Omental fat pad (tissue), 4 donors: ENCODE measurements around the gene FBXO38. TPM values are rescaled to one million over a fixed set of nuclear protein-coding genes. Genes with fewer than 3 reads are reported as not detected.

Source experiments
- ATAC-seq: fragments of 150-250 bp; one replicate; pipeline ENCODE4 v1.9.1; 2016; ENCODE audit warnings: mild to moderate bottlenecking, moderate library complexity; ENCODE audit not compliant: low FRiP score
- DNase-seq: peaks from one replicate; pipeline ENCODE4 v3.0.0-alpha.2; 2019; ENCODE audit warnings: low spot score
- CTCF ChIP-seq, 3 donors: fragments of 450-650 bp; IDR thresholded peaks; one replicate each; pipeline ENCODE4 v1.5.1; 2016 to 2017; ENCODE audit warnings: antibody characterized with exemption in 3 of 3, mild to moderate bottlenecking in 3 of 3, moderate library complexity in 2 of 3
- total RNA-seq, 4 donors: library from RNA; depleted of rRNA; stranded (reverse); fragments of >200 nt; gene quantifications; one replicate each; pipeline ENCODE4 v1.1.0, GENCODE V29; 2016

FBXO38 gene, protein sequence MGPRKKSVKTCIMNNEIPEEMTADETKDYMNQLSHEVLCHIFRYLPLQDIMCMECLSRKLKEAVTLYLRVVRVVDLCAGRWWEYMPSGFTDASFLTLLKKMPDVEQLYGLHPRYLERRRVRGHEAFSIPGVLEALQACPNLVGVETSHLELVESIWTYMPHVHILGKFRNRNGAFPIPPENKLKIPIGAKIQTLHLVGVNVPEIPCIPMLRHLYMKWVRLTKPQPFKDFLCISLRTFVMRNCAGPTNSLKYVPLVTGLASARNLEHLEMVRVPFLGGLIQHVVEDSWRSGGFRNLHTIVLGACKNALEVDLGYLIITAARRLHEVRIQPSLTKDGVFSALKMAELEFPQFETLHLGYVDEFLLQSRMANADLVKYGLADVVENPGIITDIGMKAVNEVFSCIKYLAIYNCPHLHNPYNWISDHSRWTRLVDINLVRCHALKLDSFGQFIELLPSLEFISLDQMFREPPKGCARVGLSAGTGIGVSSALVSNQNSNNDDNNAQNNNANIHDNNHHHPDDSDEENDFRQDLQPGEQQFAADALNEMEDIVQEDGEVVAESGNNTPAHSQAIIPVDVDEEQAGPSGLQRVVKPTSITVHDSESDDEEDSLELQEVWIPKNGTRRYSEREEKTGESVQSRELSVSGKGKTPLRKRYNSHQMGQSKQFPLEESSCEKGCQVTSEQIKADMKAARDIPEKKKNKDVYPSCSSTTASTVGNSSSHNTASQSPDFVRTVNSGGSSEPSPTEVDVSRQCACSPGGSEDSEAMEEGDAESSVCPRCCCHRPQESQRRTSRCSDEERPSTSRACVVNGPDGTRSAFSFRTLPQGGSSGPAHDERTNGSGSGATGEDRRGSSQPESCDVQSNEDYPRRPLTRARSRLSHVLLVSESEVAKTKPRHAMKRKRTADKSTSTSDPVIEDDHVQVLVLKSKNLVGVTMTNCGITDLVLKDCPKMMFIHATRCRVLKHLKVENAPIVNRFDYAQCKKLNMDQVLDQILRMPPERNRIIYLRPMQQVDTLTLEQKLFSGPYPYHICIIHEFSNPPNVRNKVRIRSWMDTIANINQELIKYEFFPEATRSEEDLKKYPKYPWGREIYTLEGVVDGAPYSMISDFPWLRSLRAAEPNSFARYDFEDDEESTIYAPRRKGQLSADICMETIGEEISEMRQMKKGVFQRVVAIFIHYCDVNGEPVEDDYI
- 10 to 100 TPM; 27.1 to 82.5 (median 53.6) TPM for total RNA-seq

GRCh38 chr5:148383564-148384379, at the start of gene FBXO38:
Gene FBXO38, plus strand, starts transcription at chr5:148383958. Its CDS starts 10,819 bp downstream, at chr5:148394777.
- DNase-seq: peak; percentile 86
- no peak for TF ChIP-seq CTCF (IDR thresholded peaks at IDR 0.05)
- ATAC-seq: peak; percentile 99

DNA sequence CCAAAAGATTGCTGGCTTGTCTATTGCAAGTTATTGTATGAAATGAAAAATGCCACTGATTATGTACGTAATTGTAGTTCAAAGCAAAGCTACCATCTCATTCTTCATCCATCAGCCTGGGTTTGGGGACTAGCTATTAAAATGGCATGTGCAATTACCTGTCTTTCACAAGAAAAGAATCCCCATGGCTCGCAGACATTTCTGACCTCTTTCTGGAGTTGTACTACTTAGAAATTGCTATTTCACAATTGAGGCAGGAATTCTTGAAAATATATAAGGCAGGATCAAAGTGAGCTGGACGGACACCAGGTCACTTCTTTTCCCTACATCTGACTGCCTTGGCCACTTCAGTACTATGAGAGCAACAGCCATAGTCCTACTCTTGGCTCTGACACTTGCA, 48.5 kb upstream of the FBXO38 start, which contains the start of gene SPINK9:
Gene SPINK9 (plus strand): TSS at position 301 of the 400 bp plus-strand sequence. CDS start 55 bp downstream, at position 356.
- ATAC-seq (no peak), DNase-seq (no peak)
- no peak for TF ChIP-seq CTCF (IDR thresholded peaks at IDR 0.05)

DNA sequence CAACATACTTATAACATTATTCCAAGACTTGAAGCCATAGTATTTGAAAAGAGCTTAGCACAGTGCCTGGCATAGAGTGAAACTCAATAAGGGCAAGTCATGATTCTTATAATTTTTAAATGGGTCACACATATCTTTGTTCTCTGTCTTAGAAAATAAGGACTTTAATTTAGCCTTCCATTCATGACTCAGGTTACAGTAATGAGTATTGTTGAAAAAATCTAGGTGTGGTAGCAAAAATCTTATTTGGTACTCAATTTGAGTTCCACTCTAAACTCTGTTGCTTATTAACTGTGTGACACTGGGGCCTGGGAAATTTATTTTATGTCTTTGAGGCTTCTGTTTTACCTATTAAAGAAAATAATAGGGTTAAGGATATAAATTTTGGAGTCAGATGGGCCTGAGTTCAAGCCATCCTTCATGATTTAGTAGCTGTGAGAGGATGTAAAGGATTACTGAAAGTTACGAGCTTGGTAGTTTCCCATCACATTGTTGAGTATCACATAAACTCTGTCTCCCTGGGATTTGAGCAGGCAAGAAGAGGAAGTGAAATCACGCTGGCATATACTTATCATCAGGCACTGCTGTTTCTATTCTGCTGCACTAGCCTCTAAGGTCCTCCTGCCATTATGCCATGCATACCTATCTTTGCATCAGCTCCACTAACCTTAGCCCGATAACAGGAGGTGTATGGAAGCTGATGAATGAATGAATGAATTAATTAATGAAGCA, 46.9 kb upstream of the FBXO38 start:
- no peak for DNase-seq
- ATAC-seq: no peak

DNA sequence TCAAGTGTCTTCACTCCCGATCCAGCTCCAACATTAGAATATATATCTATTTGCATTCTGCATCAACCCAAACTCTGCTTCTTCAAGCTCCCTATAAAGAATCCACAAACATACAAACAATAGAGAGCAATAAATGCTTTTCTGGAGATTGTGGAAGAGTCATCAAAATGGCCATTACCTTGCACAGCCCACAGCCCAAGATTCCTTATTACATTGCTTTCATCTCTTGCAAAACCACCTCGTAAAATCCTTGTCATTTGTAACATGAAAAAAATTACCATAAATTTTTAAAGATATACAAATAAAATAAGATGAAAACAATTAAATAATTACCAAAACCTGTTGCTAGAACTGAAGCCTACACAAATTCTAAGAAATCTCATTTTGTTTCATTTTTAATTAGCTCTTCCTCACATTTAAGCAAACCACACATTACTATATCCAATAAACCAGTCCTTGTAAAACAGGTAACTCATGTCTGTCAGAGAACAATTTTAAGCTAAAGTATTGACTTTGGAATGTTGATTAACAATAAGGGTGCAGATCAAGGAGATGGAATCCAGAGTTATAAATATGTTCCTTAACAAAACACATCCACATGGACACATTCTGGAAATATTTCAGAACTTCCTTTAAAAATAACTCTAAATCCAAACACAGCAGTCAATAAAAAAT, 41.2 kb upstream of the FBXO38 start:
- ATAC-seq: no peak
- TF ChIP-seq CTCF (IDR thresholded peaks at IDR 0.05): no peak

More for the DNA sequence above, 46.9 kb upstream of the FBXO38 start:
- no peak for TF ChIP-seq CTCF (IDR thresholded peaks at IDR 0.05)

DNA sequence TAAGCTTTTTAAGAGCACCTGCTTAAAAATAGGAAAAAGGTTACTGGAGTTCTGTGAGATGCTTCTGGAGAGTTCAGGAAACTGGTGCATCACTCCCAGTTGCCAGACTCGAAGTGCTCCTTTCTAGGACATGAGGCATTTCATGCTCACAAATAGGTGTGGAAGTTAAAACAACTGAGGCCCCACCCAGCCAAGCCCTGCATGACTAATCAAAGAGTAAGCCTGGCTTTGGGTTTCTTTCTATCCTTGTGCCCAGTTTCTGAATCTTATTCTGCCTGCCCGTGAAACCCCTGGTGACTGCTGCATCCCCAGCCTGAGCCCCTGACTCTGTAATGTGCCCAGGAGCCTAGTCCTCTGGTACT, 40.7 kb upstream of the FBXO38 start:
- no peak for TF ChIP-seq CTCF (IDR thresholded peaks at IDR 0.05)
- ATAC-seq (no peak), DNase-seq (no peak)

More for the DNA sequence above, 41.2 kb upstream of the FBXO38 start:
- no peak for DNase-seq
